ENCODE data around the gene ZNF165.
"Not testable (repeated sequence)": the region's sequence is repeated elsewhere in the genome, so short reads cannot be mapped to it uniquely, and the experiment has no call there.

ZNF165 gene

GRCh38 chr6:28122283-28122682, 41.9 kb downstream of the ZNF165 start:
- DNase-seq, result not testable (repeated sequence)

DNA sequence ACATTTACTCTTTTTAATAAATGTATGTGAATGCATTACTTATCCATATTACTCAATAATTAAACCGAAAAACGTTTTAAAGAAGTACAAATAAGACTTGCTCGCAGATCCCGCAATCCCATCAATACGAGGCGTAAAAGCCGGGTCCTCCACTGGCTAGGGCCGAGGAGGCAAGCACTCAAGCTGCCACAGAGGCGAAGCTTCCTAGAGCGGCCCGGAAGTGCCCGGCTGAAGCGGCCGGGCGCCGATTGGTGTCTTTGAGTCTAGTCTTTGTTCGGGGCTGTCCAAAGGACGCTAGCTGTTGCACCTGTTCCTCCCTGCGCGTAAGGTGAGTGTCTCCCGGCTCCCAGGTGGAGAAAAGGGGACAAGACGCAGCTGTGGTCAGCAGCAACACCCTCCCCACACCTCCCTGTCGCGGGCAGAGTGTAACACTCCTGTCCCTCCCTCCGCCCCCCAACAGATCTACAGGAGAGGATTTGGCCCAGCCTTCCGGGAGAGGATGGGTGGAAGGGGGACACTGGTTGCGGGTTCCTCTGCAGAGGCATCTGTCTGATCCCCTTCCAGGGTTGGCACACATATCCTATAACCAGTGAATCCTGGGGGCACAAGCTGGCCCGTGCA, 44.1 kb downstream of the ZNF165 start, which contains the start of gene ZSCAN16:
ZSCAN16 (plus strand) TSS at position 260 of the 621 bp plus-strand sequence. CDS start 835 bp downstream, outside the sequence.
- DNase-seq, result peak; percentile 80 to 85

- DNase-seq, result peak in 1 of 2 donors; percentile 30
Measured at GRCh38 chr6:28124971-28125353, 44.6 kb downstream of the ZNF165 start.

- DNase-seq, result no peak
Measured at GRCh38 chr6:28125401-28125800, 45.0 kb downstream of the ZNF165 start.

DNA sequence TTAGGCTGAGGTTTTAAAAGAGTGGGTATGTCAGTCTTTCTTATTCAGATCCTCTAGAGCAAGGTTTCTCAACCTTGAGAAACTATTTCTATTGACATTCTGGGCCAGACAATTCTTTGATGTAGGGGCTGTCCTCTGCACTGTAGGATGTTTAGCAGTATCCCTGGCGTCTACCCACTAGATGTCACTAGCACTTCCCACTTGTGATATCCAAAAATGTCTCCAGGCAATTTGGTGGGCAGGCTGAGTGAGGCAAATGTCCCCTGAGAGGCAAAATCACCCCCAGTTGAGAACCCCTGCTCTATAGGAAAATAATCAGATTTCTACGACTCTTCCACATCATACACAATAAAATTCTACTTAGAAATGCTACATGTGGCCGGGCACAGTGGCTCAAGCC, 53.6 kb downstream of the ZNF165 start:
- peak; percentile 36 for DNase-seq

- peak; percentile 66 to 77 for DNase-seq
Measured at GRCh38 chr6:28134716-28135115, 54.3 kb downstream of the ZNF165 start.

- peak in 1 of 2 donors; percentile 36 for DNase-seq
Measured at GRCh38 chr6:28135393-28135792, 55.0 kb downstream of the ZNF165 start.

DNA sequence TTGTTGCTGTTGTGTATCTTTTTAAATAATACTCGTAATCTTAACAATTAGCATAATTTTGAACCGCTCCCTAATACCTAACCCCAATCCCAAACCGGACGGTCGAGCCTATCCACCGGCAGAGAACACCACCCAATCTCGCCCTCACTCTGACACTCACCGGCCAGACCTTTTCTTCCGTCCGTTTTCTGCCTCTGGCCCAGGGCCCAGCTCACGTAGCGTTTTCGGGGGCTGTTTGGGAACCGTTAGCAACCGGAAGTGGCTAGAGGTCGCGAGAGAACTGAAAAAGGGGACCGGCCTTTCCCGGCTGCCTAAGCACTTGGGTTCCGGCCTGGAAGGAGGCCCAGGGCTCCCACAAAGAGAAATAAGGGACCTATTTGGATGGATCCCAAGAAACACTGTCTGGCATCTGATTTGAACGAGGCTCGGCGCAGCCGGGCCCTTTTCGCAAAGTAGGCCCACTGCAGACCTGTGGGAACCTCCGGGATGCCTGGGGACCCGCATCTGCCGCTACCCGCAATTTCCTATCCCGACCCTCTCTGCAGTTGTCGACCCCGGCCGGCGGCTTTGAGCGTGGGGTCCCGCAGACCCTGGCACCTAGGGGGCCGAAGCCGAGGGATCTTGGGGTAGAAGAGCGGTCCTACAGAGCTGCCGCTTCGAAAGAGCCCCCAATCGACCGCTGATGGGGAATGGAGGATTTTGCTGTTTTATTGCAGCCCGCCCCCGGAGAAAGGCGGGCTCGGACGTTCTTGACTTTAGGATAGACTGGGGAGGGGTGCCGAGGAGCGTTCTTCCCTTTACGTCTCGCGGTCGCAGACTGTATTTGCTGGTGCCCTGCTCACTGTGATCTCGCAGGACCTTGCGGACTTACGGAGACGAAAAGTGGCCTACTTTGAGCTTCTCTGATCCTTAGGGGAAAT, 56.5 kb downstream of the ZNF165 start:
- DNase-seq, result peak; percentile 91 to 93

- peak; percentile 53 to 70 for DNase-seq
Measured at GRCh38 chr6:28137505-28137981, 57.2 kb downstream of the ZNF165 start.
